ENCODE measurements around the gene CHD9. TPM values are rescaled to one million over a fixed set of nuclear protein-coding genes. Genes with fewer than 3 reads are reported as not detected.
A peak's percentile ranks its signal among the peaks of the same experiment; 100 is the strongest.

Gene CHD9
- total RNA-seq, 1 experiment from 2014 or later: 18.9 TPM

GRCh38 chr16:53100131-53100748 lies 45.4 kb downstream of the CHD9 start:
- Histone ChIP-seq H3K4me1 (ENCODE audit: control insufficient read depth in 1 of 2, insufficient read depth in 2 of 2, low read length in 2 of 2) (peaks cover 21 to 28% of the 10 kb centered on the region in 2 experiments), H3K9ac (ENCODE audit: low read length) (peak overlapping the region; percentile 56), H3K27ac (ENCODE audit: low read depth, low read length) (peak overlapping the region; percentile 83), H3K4me3 (replicated peaks in 1 of 2; ENCODE audit: low read depth in 1 of 2, low read length in 2 of 2) (peak overlapping the region; percentile 41 to 56), H3K9me3 (ENCODE audit: control insufficient read depth in 1 of 2, insufficient read depth in 1 of 2, low read depth in 1 of 2, low read length in 2 of 2) (no peaks in the 10 kb centered on the region), H3K4me2 (ENCODE audit: low read length) (peak overlapping the region; percentile 97), H4K20me1 (ENCODE audit: insufficient read depth) (no peaks in the 10 kb centered on the region), H2AFZ (ENCODE audit: low read depth, low read length, poor library complexity, severe bottlenecking) (no peak overlapping the region), H3K27me3 (ENCODE audit: insufficient read depth, low read length) (no peaks in the 10 kb centered on the region), H3K79me2 (ENCODE audit: insufficient read depth, low read length) (peaks cover 85% of the 10 kb centered on the region), H3K36me3 (ENCODE audit: control insufficient read depth in 1 of 2, insufficient read depth in 2 of 2, low read length in 2 of 2) (peaks cover 0 to 4% of the 10 kb centered on the region in 2 experiments; a peak in 1 of 4 replicates), H3K9me2 (ENCODE audit: insufficient read depth) (no peaks in the 10 kb centered on the region)
- no peak for DNase-seq (ENCODE audit: low read depth, low spot score)
- BruUV-seq (replicated peaks): TSS peak; percentile 42
- TF ChIP-seq ZNF274 (IDR thresholded peaks at IDR 0.05; ENCODE audit: low read depth, low read length): no peak
- TF ChIP-seq, protein P1, sequence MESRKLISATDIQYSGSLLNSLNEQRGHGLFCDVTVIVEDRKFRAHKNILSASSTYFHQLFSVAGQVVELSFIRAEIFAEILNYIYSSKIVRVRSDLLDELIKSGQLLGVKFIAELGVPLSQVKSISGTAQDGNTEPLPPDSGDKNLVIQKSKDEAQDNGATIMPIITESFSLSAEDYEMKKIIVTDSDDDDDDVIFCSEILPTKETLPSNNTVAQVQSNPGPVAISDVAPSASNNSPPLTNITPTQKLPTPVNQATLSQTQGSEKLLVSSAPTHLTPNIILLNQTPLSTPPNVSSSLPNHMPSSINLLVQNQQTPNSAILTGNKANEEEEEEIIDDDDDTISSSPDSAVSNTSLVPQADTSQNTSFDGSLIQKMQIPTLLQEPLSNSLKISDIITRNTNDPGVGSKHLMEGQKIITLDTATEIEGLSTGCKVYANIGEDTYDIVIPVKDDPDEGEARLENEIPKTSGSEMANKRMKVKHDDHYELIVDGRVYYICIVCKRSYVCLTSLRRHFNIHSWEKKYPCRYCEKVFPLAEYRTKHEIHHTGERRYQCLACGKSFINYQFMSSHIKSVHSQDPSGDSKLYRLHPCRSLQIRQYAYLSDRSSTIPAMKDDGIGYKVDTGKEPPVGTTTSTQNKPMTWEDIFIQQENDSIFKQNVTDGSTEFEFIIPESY (IDR thresholded peaks at IDR 0.05; ENCODE audit: extremely low read depth, insufficient replicate concordance, low read length): no peak
- no peak for TF ChIP-seq SIN3A (IDR thresholded peaks at IDR 0.05; ENCODE audit: low read depth)
- TF ChIP-seq ZFX (IDR thresholded peaks at IDR 0.05): no peak
- no peak for TF ChIP-seq ELF1 (IDR thresholded peaks at IDR 0.05; ENCODE audit: borderline replicate concordance, low read depth)
- intact Hi-C loops (cut with micrococcal nuclease): no loop called here
- ChIA-PET CTCF (interaction anchor here (1.0 to 1.5 kb wide), 3 partner anchors 46 to 413 kb away, joined by 3 read pairs; no protein-coding TSS in a partner anchor), RAD21 (ENCODE audit: low non-redundant PET in 1 of 2, low total read pairs in 2 of 2, uncharacterized antibody in 2 of 2, unreplicated experiment in 2 of 2) (no interaction called here), POLR2A (no interaction called here)
- ATAC-seq: no peak

DNA sequence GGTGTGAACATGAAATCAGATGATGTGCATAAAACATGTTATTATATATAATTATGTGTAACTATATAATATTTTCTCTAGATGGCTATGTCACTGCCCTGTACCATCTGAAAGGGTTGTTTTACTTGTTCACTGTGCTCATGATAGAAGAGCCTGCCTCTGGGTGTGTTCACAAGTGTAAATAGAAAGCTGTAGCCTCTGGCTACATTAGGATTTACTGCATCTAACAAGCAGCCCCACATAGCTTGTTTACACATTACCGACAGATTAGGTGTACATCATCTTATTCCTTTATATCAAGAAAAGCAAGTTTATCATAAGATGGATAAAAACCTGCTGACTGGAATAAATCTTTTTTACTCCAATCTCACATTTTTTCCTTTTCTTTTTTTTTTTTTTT lies 46.1 kb downstream of the CHD9 start:
- no peak for DNase-seq (ENCODE audit: low read depth, low spot score)
- Histone ChIP-seq H2AFZ (ENCODE audit: low read depth, low read length, poor library complexity, severe bottlenecking) (no peak overlapping the region), H3K36me3 (ENCODE audit: control insufficient read depth in 1 of 2, insufficient read depth in 2 of 2, low read length in 2 of 2) (peaks cover 0 to 4% of the 10 kb centered on the region in 2 experiments; a peak in 1 of 4 replicates), H3K79me2 (ENCODE audit: insufficient read depth, low read length) (peaks cover 78% of the 10 kb centered on the region), H3K27me3 (ENCODE audit: insufficient read depth, low read length) (no peaks in the 10 kb centered on the region), H3K9me2 (ENCODE audit: insufficient read depth) (no peaks in the 10 kb centered on the region), H3K27ac (ENCODE audit: low read depth, low read length) (no peak overlapping the region), H3K4me2 (ENCODE audit: low read length) (no peak overlapping the region), H4K20me1 (ENCODE audit: insufficient read depth) (no peaks in the 10 kb centered on the region), H3K4me1 (ENCODE audit: control insufficient read depth in 1 of 2, insufficient read depth in 2 of 2, low read length in 2 of 2) (peaks cover 21 to 28% of the 10 kb centered on the region in 2 experiments), H3K9me3 (ENCODE audit: control insufficient read depth in 1 of 2, insufficient read depth in 1 of 2, low read depth in 1 of 2, low read length in 2 of 2) (no peaks in the 10 kb centered on the region), H3K4me3 (replicated peaks in 1 of 2; ENCODE audit: low read depth in 1 of 2, low read length in 2 of 2) (no peak overlapping the region), H3K9ac (ENCODE audit: low read length) (no peak overlapping the region)
- no peak for ATAC-seq
- intact Hi-C loops (cut with micrococcal nuclease): no loop called here
- ChIA-PET CTCF (interaction anchor here (1.0 kb wide), 1 partner anchor 47 kb away, joined by 3 read pairs; no protein-coding TSS in a partner anchor), RAD21 (ENCODE audit: low non-redundant PET in 1 of 2, low total read pairs in 2 of 2, uncharacterized antibody in 2 of 2, unreplicated experiment in 2 of 2) (no interaction called here), POLR2A (no interaction called here)
- BruUV-seq (replicated peaks): no TSS peak
- TF ChIP-seq CEBPB (IDR thresholded peaks at IDR 0.05; ENCODE audit: low read depth) (no peak), SIN3A (IDR thresholded peaks at IDR 0.05; ENCODE audit: low read depth) (no peak), SP1 (IDR thresholded peaks at IDR 0.05; ENCODE audit: low read depth) (no peak), ZFX (IDR thresholded peaks at IDR 0.05) (no peak), CBX3 (IDR thresholded peaks at IDR 0.05; ENCODE audit: low read depth) (no peak), MAX (IDR thresholded peaks at IDR 0.05) (no peak), SRF (IDR thresholded peaks at IDR 0.05; ENCODE audit: low read depth) (no peak), TCF7L2 (IDR thresholded peaks at IDR 0.05; ENCODE audit: borderline replicate concordance, extremely low read depth, insufficient read depth, insufficient read length) (no peak), EZH2phosphoT487 (IDR thresholded peaks at IDR 0.05; ENCODE audit: borderline replicate concordance) (no peak), ELF1 (IDR thresholded peaks at IDR 0.05; ENCODE audit: borderline replicate concordance, low read depth) (no peak), EGR1 (IDR thresholded peaks at IDR 0.05; ENCODE audit: low read depth) (no peak), POLR2AphosphoS5 (IDR thresholded peaks at IDR 0.05; ENCODE audit: low read depth, low read length) (no peak), POLR2A (IDR thresholded peaks at IDR 0.05; ENCODE audit: borderline replicate concordance, extremely low read depth, insufficient read depth, insufficient read length) (no peak)
- TF ChIP-seq, protein P2, sequence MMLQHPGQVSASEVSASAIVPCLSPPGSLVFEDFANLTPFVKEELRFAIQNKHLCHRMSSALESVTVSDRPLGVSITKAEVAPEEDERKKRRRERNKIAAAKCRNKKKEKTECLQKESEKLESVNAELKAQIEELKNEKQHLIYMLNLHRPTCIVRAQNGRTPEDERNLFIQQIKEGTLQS (IDR thresholded peaks at IDR 0.05): no peak

Measured in HCT116 (cell line).